Erythroblast (primary cell): Measurements from ENCODE around the gene C1QTNF4.

Source experiments
- GATA1 ChIP-seq: IDR thresholded peaks from 2 replicates; pipeline ENCODE4 v1.6.1; 2011; ENCODE audit warnings: low read depth, mild to moderate bottlenecking, control low read depth, low read length, moderate library complexity
- POLR2A ChIP-seq: IDR thresholded peaks from 2 replicates; pipeline ENCODE4 v1.6.1; 2011; ENCODE audit warnings: mild to moderate bottlenecking, low read length

DNA sequence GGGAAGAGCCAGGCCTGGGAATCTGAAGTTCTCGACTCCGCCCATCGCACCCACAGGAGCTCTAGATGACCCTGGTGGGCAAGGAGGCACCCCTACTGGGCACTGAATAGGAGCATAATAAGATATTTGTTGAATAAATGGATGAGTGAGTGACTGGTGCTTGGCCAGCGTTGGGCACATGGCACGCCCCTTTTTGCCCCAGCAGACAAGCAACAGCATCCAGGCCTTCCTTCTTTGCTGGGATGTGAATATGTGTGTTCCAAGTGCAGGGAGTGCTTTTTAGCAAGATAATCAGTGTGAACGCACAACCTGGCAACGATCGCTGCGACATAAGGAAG lies 40.8 kb downstream of the C1QTNF4 start:
- TF ChIP-seq POLR2A (no peak), GATA1 (no peak)
